Panc1 (cell line): ENCODE measurements around the gene MRGPRE. TPM values are rescaled to one million over a fixed set of nuclear protein-coding genes. Genes with fewer than 3 reads are reported as not detected.
A peak's percentile ranks its signal among the peaks of the same experiment; 100 is the strongest.

Experiments
- ATAC-seq: fragments of 200-7000 bp; cut with Tn5 transposase; 2 replicates; pipeline ENCODE4 v1.9.1; 2020; ENCODE audit warnings: mild to moderate bottlenecking, moderate library complexity
- BruUV-seq: library from RNA; stranded (reverse); fragments of 400-500 nt; replicated peaks from 2 replicates; lab custom pipeline; 2021; lab: Mats Ljungman, UMichigan
- CTCF ChIA-PET: fragments of 300-600 bp; sonication (Branson Sonifier 250); formaldehyde crosslinking; loops from one replicate; lab custom pipeline; 2022; ENCODE audit warnings: antibody characterized with exemption; lab: Charles Lee
- POLR2A ChIA-PET: fragments of 300-600 bp; sonication (Branson Sonifier 250); formaldehyde crosslinking; loops from one replicate; lab custom pipeline; 2022; ENCODE audit warnings: antibody characterized with exemption; lab: Charles Lee
- DNase-seq: peaks from one replicate; pipeline ENCODE4 v3.0.0-alpha.2; 2010; ENCODE audit warnings: low read depth, low spot score
- H3K27ac ChIP-seq: 2 replicates; pipeline ENCODE4 v1.5.1; 2011; ENCODE audit warnings: mild to moderate bottlenecking, low read length, inconsistent platforms
- H3K27me3 ChIP-seq: fragments of 200-500 bp; sonication (Bioruptor generic); 2 replicates; pipeline ENCODE4 v1.6.0; 2014; ENCODE audit warnings: low read length, inconsistent platforms; ENCODE audit not compliant: control insufficient read depth, insufficient read depth
- H3K36me3 ChIP-seq: fragments of 200-500 bp; sonication (Bioruptor generic); 2 replicates; pipeline ENCODE4 v1.5.1; 2014; ENCODE audit warnings: inconsistent platforms, mild to moderate bottlenecking, low read length, moderate library complexity; ENCODE audit not compliant: control insufficient read depth, insufficient read depth
- H3K4me1 ChIP-seq: 2 replicates; pipeline ENCODE4 v1.5.1; 2011; ENCODE audit warnings: inconsistent platforms, mild to moderate bottlenecking, low read length, moderate library complexity; ENCODE audit not compliant: control insufficient read depth, insufficient read depth
- H3K4me3 ChIP-seq, 2 experiments: 2 replicates each; pipeline ENCODE4 v1.5.1; 2011 to 2012; ENCODE audit warnings: low read depth in 2 of 2, low read length in 2 of 2, mild to moderate bottlenecking in 2 of 2, inconsistent platforms in 1 of 2, moderate library complexity in 1 of 2
- H3K9me3 ChIP-seq: fragments of 200-500 bp; sonication (Bioruptor generic); 2 replicates; pipeline ENCODE4 v1.5.1; 2014; ENCODE audit warnings: low read depth, mild to moderate bottlenecking, inconsistent platforms, low read length, moderate library complexity; ENCODE audit not compliant: control insufficient read depth, insufficient read depth
- CTCF ChIP-seq: fragments of 450-650 bp; IDR thresholded peaks from 2 replicates; pipeline ENCODE4 v1.5.1; 2017; ENCODE audit warnings: mild to moderate bottlenecking
- POLR2AphosphoS5 ChIP-seq: IDR thresholded peaks from 2 replicates; pipeline ENCODE4 v1.6.1; 2012; ENCODE audit warnings: mild to moderate bottlenecking, low read depth, low read length, moderate library complexity
- REST ChIP-seq, 2 experiments: IDR thresholded peaks; 2 replicates each; pipeline ENCODE4 v1.6.1; 2011 to 2012; ENCODE audit warnings: low read depth in 2 of 2, control low read depth in 1 of 2, low read length in 1 of 2, mild to moderate bottlenecking in 1 of 2, moderate library complexity in 1 of 2; ENCODE audit not compliant: insufficient read depth in 1 of 2
- SIN3A ChIP-seq: IDR thresholded peaks from 2 replicates; pipeline ENCODE4 v1.6.1; 2012; ENCODE audit warnings: low read depth, mild to moderate bottlenecking, low read length, moderate library complexity, borderline replicate concordance; ENCODE audit not compliant: insufficient read depth
- TCF7L2 ChIP-seq: IDR thresholded peaks from 2 replicates; pipeline ENCODE4 v1.6.1; 2011; ENCODE audit warnings: mild to moderate bottlenecking, low read depth, low read length, inconsistent platforms
- in situ Hi-C: cut with HindIII; loops from 2 replicates; pipeline ENCODE4 v1.10.0; 2016; ENCODE audit warnings: low sequenced_read_pairs, low pct_unique_long_range_greater_than_20kb
- intact Hi-C: fragments of 100-400 bp; cut with micrococcal nuclease; formaldehyde crosslinking; loops from one replicate; pipeline ENCODE4 v1.10.0; 2022; ENCODE audit not compliant: unreplicated experiment
- total RNA-seq: library from RNA; stranded (reverse); gene quantifications from one replicate; pipeline ENCODE4 v1.2.1, GENCODE V29; 2021; ENCODE audit not compliant: unreplicated experiment

Gene MRGPRE
- total RNA-seq, 1 experiment from 2014 or later = 0.13 TPM

DNA sequence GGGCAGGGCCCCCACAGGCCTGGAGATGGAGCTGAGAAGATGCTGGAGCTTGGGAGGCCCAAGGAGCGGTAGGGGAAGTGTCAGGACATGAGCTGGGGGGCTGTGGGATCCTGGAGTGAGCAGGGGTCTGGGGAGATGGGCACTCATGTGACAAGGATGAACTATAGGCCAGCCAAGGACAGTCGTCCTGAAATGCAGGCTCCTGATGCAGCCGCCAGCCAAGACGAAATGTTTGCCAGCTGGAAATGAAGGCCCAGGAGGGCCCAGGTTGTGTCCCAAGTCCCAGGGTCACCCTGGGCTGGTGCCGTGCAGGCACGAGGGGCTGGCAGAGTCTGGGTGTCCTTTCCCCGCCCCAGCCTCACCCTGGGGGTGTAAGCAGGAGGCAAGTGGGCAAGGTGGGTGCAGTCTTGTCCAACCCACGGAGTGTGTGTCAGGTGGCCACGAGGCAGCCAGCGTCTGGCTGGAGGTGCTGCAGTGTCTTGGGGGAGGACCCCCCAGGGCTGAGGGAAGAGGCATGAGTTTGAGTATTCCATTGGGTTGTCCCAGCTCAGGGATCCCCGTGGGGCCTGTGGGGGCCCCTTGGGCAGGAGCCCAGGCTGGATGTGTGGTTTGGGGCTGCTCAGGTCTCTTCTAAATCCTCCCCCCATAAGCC, 35.0 kb downstream of the MRGPRE start (continued):
- no peak for TF ChIP-seq SIN3A

DNA sequence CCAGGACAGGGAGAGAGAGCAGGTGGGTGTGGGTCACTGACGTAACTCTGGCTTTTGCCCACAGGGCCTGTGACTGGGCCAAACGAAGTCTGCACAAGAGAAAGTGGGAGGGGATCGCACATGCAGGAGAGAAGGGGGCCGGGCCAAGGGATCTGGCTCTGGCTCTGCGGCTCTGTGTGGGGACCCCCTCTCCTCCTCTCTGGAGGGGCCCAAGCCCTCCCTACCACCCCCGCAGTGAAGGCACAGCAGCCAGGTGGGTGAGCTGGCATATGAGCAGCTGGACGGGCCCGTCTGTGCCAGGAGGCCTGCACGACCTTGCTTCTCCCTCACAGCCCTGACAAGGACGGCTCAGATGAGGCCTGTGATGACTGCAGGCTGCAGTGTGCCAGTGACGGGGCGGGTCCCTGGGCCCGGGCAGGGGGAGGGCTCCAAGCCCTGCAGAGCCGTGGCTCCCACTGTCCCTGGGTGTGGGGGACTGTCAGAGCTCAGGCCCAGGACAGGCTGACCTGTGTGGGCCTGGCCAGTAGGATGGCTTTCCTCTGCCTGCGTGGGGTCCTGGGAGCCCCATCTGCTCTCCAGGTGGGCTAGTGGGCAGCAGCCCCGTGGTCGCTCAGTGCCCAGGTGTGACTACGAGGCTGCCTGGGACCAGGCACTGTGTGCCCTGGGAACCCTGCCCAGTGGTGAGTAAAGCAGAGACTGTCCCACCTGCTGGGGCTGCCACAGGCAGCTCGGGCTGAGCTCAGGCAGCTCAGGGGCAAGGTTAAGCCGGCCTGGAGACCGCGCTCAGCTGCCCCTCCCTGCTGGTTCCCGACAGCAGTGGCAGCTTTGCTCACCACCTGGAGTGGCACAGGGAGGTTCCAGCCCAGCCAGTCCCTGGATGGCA, 35.8 kb downstream of the MRGPRE start:
- Histone ChIP-seq H3K27me3 (peaks cover 3% of the 10 kb centered on the region; the same call in 1 of the 2 replicates), H3K4me3 (no peak overlapping the region), H3K36me3 (no peaks in the 10 kb centered on the region), H3K9me3 (no peaks in the 10 kb centered on the region), H3K27ac (no peak overlapping the region), H3K4me1 (peaks cover 5% of the 10 kb centered on the region; the same call in 1 of the 2 replicates)
- ChIA-PET POLR2A (no interaction called here), CTCF (interaction anchor here (0.5 to 1.3 kb wide), 2 partner anchors 17 to 106 kb away, joined by 4 read pairs; no protein-coding TSS in a partner anchor)
- no peak for TF ChIP-seq POLR2AphosphoS5
- no peak for TF ChIP-seq TCF7L2
- 0 out of 4 replicates have a peak, but pooled peaks of 1 of the 2 experiments have one; percentile 25 for TF ChIP-seq REST (IDR thresholded peaks at IDR 0.05; ENCODE audit: insufficient read depth in 1 of 2, low read depth in 2 of 2, low read length in 1 of 2)
- TF ChIP-seq CTCF = no peak
- no TSS peak for BruUV-seq
- DNase-seq (no peak), ATAC-seq (peak; percentile 13; the same call in 1 of the 2 replicates)
- in situ Hi-C loops (no loop called here), intact Hi-C loops (no loop called here)
